IPS DF 19.7 (cell line): Measurements from ENCODE around the gene PIK3R3.

Source experiments
- DNase-seq: peaks from one replicate; pipeline ENCODE4 v3.0.0-alpha.2; 2013; ENCODE audit warnings: low read depth, low spot score

PIK3R3 gene

GRCh38 chr1:46026531-46026930, 105.9 kb downstream of the PIK3R3 start:
- no peak for DNase-seq

DNA sequence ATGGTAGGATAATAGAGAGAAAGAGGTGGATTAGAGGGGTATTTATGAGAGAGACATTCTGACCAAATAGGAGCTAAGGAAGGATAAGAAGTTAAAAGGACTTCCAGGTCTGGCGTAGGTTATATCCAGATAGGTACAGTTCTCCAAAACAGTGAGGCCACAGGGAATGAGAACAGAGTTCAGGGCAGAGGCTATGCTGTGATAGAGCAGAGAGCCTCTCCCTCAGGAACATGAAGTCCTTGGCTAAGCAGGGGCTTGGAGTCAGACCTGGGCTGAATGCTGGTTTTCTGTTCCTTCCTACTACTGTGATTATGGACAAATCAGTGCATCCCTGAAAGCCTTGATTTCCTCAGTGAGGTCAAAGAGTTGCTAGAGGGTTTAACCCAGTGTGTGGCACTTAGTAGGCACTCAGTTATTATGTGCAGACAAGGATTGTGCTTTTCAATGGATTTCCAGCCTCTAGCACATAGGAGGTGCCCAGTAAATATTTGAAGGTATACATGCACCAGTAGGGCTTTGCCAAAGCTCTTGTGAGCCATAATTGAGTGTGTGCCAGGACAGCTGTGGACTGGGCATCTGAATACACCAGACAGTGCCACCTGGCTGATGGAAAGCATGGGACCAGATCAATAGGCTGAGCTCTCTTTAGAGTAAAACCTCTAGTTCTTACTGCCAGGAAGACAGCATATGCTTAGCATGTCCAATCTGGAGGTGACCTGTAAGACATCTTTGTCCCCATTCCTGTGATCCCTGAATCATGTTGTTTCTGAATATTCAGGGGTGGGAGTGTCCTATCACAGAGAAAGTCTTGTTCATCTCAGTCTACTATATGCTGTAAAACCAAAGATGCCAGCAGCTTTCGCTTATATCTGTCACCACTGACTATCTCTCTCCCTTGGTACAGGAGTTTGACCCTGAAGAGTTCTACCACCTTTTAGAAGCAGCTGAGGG, 111.1 kb downstream of the PIK3R3 start:
- DNase-seq = no peak

DNA sequence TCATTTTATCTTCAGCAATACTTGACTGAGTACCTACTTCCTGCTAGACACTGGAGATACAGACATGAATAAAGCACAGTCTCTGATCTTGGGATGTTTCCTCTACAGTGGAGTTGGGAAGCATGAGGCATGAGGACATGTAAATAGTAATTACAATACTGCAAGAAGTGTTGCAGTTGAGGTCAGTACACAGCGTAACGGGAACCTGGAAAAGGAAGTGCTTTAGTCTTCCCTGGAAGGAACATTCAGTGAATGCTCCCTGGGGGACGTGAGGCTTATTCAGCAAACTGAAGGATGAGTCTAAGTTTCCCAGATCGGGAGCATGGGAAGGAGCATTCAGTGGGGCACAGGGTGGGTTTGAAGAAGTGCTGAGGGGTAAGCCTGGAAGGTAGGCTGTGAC, 112.4 kb downstream of the PIK3R3 start:
- no peak for DNase-seq

DNA sequence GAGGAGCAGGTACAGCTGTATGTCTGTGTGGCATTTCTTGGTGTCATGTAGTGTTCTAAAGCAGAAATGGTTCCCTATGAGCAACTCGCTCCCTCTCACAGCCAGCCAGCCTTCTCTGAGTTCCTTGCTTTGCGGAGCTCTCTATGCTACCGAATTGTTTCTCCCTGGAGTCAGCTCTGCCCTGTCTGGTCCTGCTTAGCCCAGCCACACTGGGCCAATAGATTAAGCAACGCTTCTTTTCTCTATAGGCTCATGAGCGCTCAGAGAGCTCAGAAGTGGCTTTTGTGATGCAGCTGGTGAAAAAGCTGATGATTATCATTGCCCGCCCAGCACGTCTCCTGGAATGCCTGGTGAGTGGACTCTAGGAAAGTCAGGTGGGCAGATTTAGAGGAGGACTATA, 113.1 kb downstream of the PIK3R3 start:
- DNase-seq = no peak

GRCh38 chr1:46017876-46018503, 114.4 kb downstream of the PIK3R3 start:
- DNase-seq = no peak

DNA sequence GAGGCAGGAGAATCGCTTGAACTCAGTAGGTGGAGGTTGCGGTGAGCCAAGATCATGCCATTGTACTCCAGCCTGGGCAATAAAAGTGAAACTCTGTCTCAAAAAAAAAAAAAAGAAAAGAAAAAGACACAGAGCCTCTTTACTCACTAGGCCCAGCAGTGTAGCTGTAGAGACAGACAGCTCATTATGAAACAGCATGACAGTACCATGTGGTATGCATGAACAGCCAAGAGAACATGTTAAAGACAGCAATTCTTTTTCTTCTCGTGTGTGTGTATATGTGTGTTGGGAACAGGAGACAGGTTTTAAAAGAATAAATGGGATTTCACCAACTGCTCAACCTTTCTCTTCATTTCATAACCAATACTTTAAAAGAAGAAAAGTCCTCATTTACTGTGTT, 118.8 kb downstream of the PIK3R3 start:
- DNase-seq = no peak

GRCh38 chr1:46012236-46012635, 120.2 kb downstream of the PIK3R3 start:
- no peak for DNase-seq

DNA sequence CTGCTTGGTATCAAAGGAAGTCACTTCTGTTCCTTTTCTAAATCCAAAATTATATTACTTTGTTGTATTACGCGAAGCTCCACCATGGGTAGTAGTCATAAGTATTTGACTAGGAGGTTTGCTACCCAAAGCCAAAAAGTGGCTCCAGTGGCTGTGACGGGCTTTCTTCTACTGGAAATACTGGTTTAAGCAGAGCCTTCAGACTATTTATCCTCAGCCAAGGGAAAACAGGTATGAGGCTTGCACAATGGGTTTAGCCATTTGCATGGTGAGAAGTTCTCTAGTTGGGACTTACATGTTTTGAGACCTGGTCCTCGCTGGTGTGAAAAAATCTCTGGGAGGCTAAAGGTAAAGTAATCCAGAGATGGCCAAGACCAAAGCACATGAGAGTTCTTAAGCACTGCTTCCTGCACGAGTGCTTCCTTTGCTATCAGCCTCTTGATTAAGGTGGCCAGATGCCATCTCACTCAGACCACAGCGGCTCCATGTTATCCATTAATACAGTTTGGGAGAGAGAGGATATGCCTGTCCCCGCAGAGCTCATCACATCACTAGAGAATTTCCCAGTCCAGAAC, 121.2 kb downstream of the PIK3R3 start:
- no peak for DNase-seq

GRCh38 chr1:46010611-46011010, 121.8 kb downstream of the PIK3R3 start:
- DNase-seq = no peak

- DNase-seq = no peak
These were observed 123.8 kb downstream of the PIK3R3 start for GRCh38 chr1:46008585-46008984.

DNA sequence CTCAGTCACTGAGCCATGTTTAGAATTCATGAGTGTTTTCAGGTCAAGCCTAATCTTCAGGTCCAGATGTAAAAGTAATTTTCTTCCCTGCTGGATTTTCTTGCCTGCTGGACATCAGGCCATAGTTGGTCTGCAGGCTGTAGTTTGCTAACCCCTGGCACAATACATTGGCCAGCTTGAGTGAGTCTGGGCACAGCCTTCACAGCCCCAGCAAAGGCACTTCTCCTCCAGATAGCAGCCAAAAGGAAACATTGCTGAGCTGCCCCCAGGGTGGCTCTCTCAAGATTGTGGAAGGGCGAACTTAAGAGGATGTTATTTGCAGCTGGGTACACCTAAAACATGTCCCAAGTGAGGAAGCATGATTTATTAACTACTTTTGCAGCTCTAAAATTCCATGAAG, 126.8 kb downstream of the PIK3R3 start:
- no peak for DNase-seq

DNA sequence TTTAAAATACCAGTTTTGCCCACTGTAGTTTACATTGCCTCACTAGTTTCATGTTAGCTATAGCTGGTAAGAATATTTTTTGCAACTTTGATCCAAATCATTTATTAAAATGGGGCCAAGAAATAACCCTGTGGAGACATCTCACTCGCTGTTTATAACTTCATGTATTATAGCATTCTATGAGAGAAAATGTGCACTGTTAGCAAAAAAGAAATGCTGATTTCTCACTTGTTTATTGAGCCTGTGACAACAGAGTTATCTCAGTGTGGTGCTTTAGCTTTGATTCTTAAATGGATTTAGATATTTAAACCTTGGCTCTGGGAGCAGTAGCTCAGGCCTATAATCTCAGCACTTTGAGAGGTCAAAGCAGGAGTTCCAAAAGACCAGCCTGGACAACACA, 127.9 kb downstream of the PIK3R3 start:
- no peak for DNase-seq

DNA sequence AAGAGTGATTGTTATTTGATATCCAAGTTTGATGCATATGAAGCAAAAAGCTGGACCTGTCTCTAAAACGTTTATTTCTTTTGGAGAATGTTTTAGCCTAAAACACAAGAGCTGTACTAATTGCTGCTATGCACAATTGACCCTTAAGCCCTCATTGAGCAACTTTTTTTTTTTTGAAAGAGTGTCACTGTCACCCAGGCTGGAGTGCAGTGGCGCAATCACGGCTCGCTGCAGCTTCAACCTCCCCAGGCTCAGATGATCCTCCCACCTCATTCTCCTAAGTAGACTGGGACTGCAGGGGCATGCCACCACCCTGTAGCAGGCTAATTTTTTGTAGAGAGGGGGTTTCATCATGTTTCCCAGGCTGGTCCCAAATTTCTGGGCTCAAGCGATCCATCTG, 129.1 kb downstream of the PIK3R3 start:
- no peak for DNase-seq

DNA sequence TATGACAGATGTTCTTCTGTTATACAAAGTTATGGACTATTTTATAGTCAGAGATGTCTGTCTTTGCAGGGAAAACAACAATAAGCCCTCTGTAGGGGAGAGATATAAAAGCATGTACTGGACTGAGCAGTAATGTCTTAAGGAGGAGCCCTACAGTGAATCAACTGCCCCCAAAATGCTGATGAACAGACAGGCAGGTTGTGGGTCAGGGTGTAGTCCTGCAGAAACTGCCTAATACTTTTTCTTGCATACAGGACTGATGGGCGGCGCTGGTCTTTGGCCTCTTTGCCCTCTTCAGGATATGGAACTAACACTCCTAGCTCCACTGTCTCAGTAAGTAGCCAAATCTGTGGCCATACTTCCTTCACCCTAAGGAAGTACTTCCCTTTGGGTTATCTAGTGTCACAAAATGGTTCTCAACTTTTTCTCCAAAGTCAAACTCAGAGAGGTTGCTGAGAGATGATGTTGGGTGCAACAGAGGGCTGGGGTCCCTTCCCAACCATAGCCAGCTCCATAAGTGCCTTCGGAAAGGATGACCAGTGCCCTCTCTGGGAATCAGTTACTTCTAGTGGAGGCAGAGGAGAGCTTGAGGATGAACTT, 129.8 kb downstream of the PIK3R3 start:
- no peak for DNase-seq

GRCh38 chr1:46001081-46001785, 131.2 kb downstream of the PIK3R3 start:
- no peak for DNase-seq

DNA sequence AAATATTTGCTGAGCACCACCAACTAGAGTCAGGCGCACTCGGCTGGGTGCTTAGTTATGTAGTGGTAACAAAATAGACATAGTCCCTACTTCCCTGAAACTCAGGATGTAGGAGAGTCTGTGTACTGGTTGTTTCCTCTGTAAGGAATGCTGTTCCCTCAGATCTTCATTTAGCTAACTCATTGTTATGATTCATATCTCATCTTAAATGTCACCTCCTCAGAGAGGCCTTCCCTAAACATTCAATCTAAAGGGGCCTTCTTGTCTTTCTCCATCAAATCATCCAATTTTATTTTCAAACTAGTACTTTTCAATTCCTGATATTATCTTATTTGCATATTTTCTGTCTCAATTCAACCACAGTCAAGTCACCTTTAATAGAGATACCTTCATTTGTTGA, 132.9 kb downstream of the PIK3R3 start:
- DNase-seq = no peak

DNA sequence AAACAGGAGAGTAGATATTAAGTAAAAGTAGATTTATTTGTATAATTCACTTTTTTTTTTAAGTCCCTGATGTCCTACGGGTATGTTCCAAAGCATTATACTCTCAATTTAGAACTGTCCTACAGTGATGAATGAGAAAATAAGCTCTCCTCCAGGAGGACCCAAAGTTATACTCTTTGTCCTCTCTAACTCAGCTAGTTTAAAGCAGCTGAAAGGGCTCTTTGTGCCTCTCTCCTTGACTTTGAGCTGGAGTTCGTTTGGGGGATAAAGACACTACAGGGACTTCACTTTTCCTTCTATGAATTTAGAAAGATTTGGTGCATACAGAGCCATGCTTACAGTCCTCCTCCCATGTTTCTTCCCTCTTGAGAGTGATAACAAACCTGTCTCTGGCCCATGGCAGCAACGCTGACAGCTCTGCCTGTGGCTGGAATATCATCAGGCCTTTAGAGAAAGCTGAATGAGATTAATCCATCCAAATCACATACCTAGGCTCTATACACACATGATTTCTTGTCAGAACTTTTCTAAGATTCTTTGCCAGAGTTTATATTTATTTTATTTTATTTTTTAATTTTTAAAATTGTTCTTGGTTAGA, 134.3 kb downstream of the PIK3R3 start:
- DNase-seq = no peak

DNA sequence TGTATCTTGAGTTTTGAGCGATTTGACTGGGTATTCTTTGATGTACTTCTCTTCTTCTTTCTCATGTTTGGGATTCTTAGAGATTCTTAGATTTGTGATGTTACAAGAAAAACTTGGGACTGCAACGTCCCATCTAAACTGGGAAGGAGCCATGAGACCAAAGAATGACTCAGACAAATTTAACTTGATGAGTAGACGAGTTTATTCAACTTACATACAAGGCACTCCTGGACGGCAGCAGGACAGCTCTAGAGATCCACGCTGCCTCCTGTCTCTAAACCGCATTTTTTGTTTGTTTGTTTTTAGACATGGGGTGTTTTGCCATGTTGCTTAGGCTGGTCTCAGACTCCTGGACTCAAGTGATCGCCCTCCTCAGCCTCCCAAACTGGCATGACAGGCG, 137.1 kb downstream of the PIK3R3 start:
- DNase-seq = no peak

DNA sequence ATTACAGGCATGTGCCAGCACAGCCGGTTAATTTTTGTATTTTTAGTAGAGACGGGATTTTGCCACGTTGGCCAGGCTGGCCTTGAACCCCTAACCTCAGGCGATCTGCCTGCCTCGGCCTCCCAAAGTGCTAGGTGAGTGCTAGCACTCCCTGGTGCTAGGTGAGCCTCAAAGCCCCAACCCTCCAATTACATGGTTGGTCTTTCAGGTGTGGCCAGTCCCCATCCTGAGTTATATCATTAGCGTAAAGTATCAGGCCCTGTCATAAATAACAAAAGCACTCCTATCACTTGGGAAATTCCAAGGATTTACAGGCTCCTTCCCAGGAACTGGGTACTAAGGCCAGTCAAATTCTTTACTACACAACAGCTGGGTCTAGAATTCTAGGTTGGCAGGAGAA, 138.0 kb downstream of the PIK3R3 start:
- no peak for DNase-seq
